Measurements from ENCODE around the gene ELAVL2. TPM values are rescaled to one million over a fixed set of nuclear protein-coding genes. Genes with fewer than 3 reads are reported as not detected.

Gene ELAVL2
- total and polyA plus RNA-seq, 2 donors (not counting 3 experiments of a cell fraction or from before 2014, with no cell fraction given): 0.06 to 0.20 TPM

- no peak overlapping the region for H3K4me2 ChIP-seq (ENCODE audit: insufficient read depth, low read length)
- no peaks in the 10 kb centered on the region for H3K27me3 ChIP-seq (ENCODE audit: control insufficient read depth in 2 of 2, insufficient read depth in 2 of 2, low read length in 2 of 2)
- dilution Hi-C loops (cut with MboI; ENCODE audit: extremely low pct_ligation_motif_present, low sequenced_read_pairs) (no loop called here), intact Hi-C loops (cut with micrococcal nuclease) (no loop called here)
- H3K9me1 ChIP-seq (replicated peaks; ENCODE audit: control insufficient read depth, extremely low read depth, insufficient read depth, low read length): no peaks in the 10 kb centered on the region
- H3K4me1 ChIP-seq (ENCODE audit: control insufficient read depth, extremely low read depth, insufficient read depth, low read length): no peaks in the 10 kb centered on the region
- H3K27ac ChIP-seq (ENCODE audit: insufficient read depth, low read depth, low read length): no peak overlapping the region
- ChIA-PET POLR2A (no interaction called here), CTCF (interaction anchor here (1.2 kb wide), 1 partner anchor 17 kb away, joined by 4 read pairs; no protein-coding TSS in a partner anchor)
- H3K9ac ChIP-seq (replicated peaks; ENCODE audit: extremely low read depth, insufficient read depth, low read length): no peak overlapping the region
- DNase-seq (ENCODE audit: low read depth, low spot score) (no peak), FAIRE-seq (no peak)
- TF ChIP-seq GATA2 (IDR thresholded peaks at IDR 0.05; ENCODE audit: insufficient read depth, insufficient read length, low read depth, low read length): no peak
- TF ChIP-seq JUN (IDR thresholded peaks at IDR 0.05; ENCODE audit: borderline replicate concordance, insufficient read depth, insufficient read length, low read depth): no peak
- no peak for TF ChIP-seq EZH2 (IDR thresholded peaks at IDR 0.05; ENCODE audit: borderline replicate concordance, low read depth, low read length, severe bottlenecking)
- no peak for TF ChIP-seq POLR2A (IDR thresholded peaks at IDR 0.05; ENCODE audit: low read depth, low read length)
- TF ChIP-seq POLR2AphosphoS5 (IDR thresholded peaks at IDR 0.05; ENCODE audit: insufficient read depth, low read depth, low read length): no peak
- no peak for TF ChIP-seq CTCF (IDR thresholded peaks at IDR 0.05; ENCODE audit: extremely low read depth in 1 of 2, insufficient read depth in 1 of 2, low read depth in 1 of 2, low read length in 2 of 2)
- TF ChIP-seq FOS (IDR thresholded peaks at IDR 0.05; ENCODE audit: borderline replicate concordance, insufficient read depth, low read length): no peak
- no peak for TF ChIP-seq MAX (IDR thresholded peaks at IDR 0.05; ENCODE audit: insufficient read depth, insufficient read length)
- no peak for TF ChIP-seq MYC (IDR thresholded peaks at IDR 0.05; ENCODE audit: low read depth, low read length)
- no peaks in the 10 kb centered on the region for H4K20me1 ChIP-seq (replicated peaks; ENCODE audit: control insufficient read depth, extremely low read depth, insufficient read depth, low read length)
- no peaks in the 10 kb centered on the region for H3K9me3 ChIP-seq (replicated peaks; ENCODE audit: control insufficient read depth, insufficient read depth, low read length)
- no peak overlapping the region for H3K4me3 ChIP-seq (replicated peaks in 1 of 3; ENCODE audit: insufficient read depth in 1 of 3, low read depth in 1 of 3, low read length in 3 of 3)
- no TSS peak for BruUV-seq (replicated peaks)
- no peaks in the 10 kb centered on the region for H3K79me2 ChIP-seq (ENCODE audit: control insufficient read depth, insufficient read depth, low read length)
- no peaks in the 10 kb centered on the region for H3K36me3 ChIP-seq (ENCODE audit: control insufficient read depth in 2 of 2, extremely low read depth in 1 of 2, insufficient read depth in 2 of 2, low read length in 2 of 2)
- H2AFZ ChIP-seq (ENCODE audit: low read depth, low read length): no peak overlapping the region
Observed at GRCh38 chr9:23665635-23666034, 160.4 kb downstream of the ELAVL2 start.

All from endothelial cell of umbilical vein (primary cell).